HG02678 (cell line): ENCODE data around the gene PITPNC1.
"Not testable (repeated sequence)": the region's sequence is repeated elsewhere in the genome, so short reads cannot be mapped to it uniquely, and the experiment has no call there.

Experiments
- ATAC-seq: cut with Tn5 transposase; IDR thresholded peaks from one replicate; pipeline ENCODE4 v1.9.1; 2021; ENCODE audit warnings: mild to moderate bottlenecking, moderate library complexity; ENCODE audit not compliant: unreplicated experiment

The PITPNC1 gene

GRCh38 chr17:67456103-67456502 is 79.0 kb downstream of the PITPNC1 start:
- ATAC-seq, result no peak

- ATAC-seq, result no peak
Measured at GRCh38 chr17:67456889-67457288, 79.8 kb downstream of the PITPNC1 start.

- ATAC-seq, result no peak
Measured at GRCh38 chr17:67458203-67458602, 81.1 kb downstream of the PITPNC1 start.

- no peak for ATAC-seq
Measured at GRCh38 chr17:67459985-67460384, 82.9 kb downstream of the PITPNC1 start.

GRCh38 chr17:67461228-67461780 is 84.2 kb downstream of the PITPNC1 start:
- ATAC-seq, result no peak

- no peak for ATAC-seq
Measured at GRCh38 chr17:67461876-67462275, 84.8 kb downstream of the PITPNC1 start.

- no peak for ATAC-seq
Measured at GRCh38 chr17:67466251-67466796, 89.2 kb downstream of the PITPNC1 start.

GRCh38 chr17:67467500-67468455 is 90.7 kb downstream of the PITPNC1 start:
- ATAC-seq, result no peak

- no peak for ATAC-seq
Measured at GRCh38 chr17:67469208-67469980, 92.3 kb downstream of the PITPNC1 start.

- no peak for ATAC-seq
Measured at GRCh38 chr17:67470163-67470562, 93.1 kb downstream of the PITPNC1 start.

- no peak for ATAC-seq
Measured at GRCh38 chr17:67471118-67471517, 94.0 kb downstream of the PITPNC1 start.

- ATAC-seq, result not testable (repeated sequence)
Measured at GRCh38 chr17:67472606-67473005, 95.5 kb downstream of the PITPNC1 start.

- no peak for ATAC-seq
Measured at GRCh38 chr17:67474081-67474661, 97.1 kb downstream of the PITPNC1 start.

- peak; percentile 70 for ATAC-seq
Measured at GRCh38 chr17:67475161-67475937, 98.3 kb downstream of the PITPNC1 start.

GRCh38 chr17:67476787-67477335 is 99.8 kb downstream of the PITPNC1 start:
- no peak for ATAC-seq

GRCh38 chr17:67477687-67478086 is 100.6 kb downstream of the PITPNC1 start:
- no peak for ATAC-seq

- ATAC-seq, result no peak
Measured at GRCh38 chr17:67478401-67479041, 101.4 kb downstream of the PITPNC1 start.

- no peak for ATAC-seq
Measured at GRCh38 chr17:67479148-67479547, 102.1 kb downstream of the PITPNC1 start.

- ATAC-seq, result not testable (repeated sequence)
Measured at GRCh38 chr17:67480959-67481358, 103.9 kb downstream of the PITPNC1 start.
